GM18951 (cell line): ENCODE data around the gene NRXN3.

Source experiments
- POLR2A ChIP-seq: IDR thresholded peaks from 4 replicates; pipeline ENCODE4 v1.6.1; 2011; ENCODE audit warnings: mild to moderate bottlenecking; ENCODE audit not compliant: insufficient read length, insufficient read depth; ENCODE audit errors: extremely low read depth
- in situ Hi-C: fragments of 300-500 bp; cut with MboI; formaldehyde crosslinking; loops from one replicate; pipeline ENCODE4 v1.12.0; 2022; ENCODE audit warnings: low sequenced_read_pairs, mixed read lengths, inconsistent platforms; ENCODE audit not compliant: unreplicated experiment

Gene NRXN3

DNA sequence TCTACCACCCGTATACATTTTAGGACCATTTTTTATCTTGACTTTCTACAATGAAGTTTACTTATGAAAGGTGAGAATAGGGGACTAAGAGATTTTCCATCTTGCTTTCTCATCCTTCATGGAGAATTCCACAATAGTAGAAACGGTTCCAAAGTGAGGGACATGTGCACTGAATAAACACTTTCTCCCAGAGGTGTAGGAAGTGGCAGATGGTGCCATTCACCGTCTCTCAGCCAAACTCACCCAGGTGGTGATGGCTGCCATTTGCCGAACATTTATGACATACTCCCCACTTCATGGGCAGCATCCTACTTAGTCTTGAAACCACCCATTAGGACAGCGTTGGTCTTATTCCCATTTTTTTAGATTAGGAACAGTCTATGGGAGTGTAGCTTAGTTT lies 1500.6 kb downstream of the NRXN3 start:
- in situ Hi-C loops = no loop called here

GRCh38 chr14:79680087-79680486 lies 1509.9 kb downstream of the NRXN3 start:
- no peak for TF ChIP-seq POLR2A
- in situ Hi-C loops = no loop called here

More for the DNA sequence above, 1500.6 kb downstream of the NRXN3 start:
- no peak for TF ChIP-seq POLR2A

DNA sequence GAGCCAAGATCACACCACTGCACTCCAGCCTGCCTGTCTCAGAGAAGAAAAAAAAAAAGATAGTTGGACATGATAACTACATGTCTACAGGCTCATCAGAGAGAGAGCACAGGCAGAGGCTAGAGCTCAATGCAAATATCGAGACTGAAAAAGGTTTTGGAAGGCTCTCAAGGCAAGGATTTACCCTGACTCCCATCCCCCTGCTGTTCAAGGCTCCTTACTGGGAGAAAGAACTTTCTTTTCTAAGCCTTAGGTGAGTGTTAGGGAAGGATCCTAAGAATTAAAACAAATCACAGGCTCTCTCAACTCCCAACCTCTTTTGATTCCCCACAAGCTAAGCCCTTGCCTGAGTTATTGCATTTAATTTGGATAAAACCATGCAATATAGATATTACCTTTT lies 1516.0 kb downstream of the NRXN3 start:
- TF ChIP-seq POLR2A = no peak
- in situ Hi-C loops = no loop called here

GRCh38 chr14:79690960-79691359 lies 1520.8 kb downstream of the NRXN3 start:
- no peak for TF ChIP-seq POLR2A
- in situ Hi-C loops = no loop called here

DNA sequence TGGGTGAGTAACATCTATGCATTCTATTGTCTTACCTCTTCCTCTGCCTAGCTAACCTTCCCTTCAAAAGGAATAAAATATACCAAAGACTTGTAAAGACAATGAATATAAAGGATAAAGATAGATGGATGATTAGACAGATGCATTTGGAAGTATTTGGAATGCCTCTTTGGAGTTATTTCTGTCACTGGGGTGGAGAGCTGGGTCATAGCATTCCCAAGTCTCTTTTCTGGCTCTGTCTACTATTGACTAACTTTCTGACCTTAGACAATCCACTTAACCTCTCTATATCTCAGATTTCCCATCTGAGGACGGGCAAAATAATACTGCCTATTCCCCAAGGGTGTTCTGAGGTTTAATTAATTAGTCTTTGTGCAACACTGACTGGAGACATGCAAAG lies 1523.8 kb downstream of the NRXN3 start:
- in situ Hi-C loops = no loop called here
- no peak for TF ChIP-seq POLR2A

- no peak for TF ChIP-seq POLR2A
- in situ Hi-C loops = no loop called here
These were observed 1525.1 kb downstream of the NRXN3 start for GRCh38 chr14:79695307-79695706.

- TF ChIP-seq POLR2A = no peak
- in situ Hi-C loops = no loop called here
These were observed 1528.1 kb downstream of the NRXN3 start for GRCh38 chr14:79698298-79698711.

- in situ Hi-C loops = no loop called here
- no peak for TF ChIP-seq POLR2A
These were observed 1529.0 kb downstream of the NRXN3 start for GRCh38 chr14:79699206-79699605.

GRCh38 chr14:79701371-79701770 lies 1531.2 kb downstream of the NRXN3 start:
- no peak for TF ChIP-seq POLR2A
- in situ Hi-C loops = no loop called here

GRCh38 chr14:79702197-79702596 lies 1532.0 kb downstream of the NRXN3 start:
- in situ Hi-C loops = no loop called here
- no peak for TF ChIP-seq POLR2A

DNA sequence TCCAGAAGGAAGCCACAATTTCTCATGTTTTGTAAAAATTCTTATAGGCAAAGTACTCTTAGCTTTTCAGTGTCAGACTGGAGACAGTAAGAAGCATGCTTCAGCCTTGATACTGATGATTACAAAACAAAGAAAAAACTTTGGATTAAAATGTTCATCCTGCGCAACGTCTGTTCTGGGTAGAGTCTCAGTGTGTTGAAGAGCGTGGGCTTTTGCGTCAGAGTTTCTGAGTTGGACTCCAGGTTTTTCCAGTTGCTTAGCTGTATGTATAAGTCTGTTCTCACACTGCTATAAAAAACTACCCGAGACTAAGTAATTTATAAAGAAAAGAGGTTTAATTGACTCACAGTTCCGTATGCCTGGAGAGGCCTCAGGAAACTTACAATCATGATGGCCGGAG lies 1533.0 kb downstream of the NRXN3 start:
- in situ Hi-C loops = no loop called here
- TF ChIP-seq POLR2A = no peak

- in situ Hi-C loops = no loop called here
- no peak for TF ChIP-seq POLR2A
These were observed 1534.1 kb downstream of the NRXN3 start for GRCh38 chr14:79704041-79704807.

DNA sequence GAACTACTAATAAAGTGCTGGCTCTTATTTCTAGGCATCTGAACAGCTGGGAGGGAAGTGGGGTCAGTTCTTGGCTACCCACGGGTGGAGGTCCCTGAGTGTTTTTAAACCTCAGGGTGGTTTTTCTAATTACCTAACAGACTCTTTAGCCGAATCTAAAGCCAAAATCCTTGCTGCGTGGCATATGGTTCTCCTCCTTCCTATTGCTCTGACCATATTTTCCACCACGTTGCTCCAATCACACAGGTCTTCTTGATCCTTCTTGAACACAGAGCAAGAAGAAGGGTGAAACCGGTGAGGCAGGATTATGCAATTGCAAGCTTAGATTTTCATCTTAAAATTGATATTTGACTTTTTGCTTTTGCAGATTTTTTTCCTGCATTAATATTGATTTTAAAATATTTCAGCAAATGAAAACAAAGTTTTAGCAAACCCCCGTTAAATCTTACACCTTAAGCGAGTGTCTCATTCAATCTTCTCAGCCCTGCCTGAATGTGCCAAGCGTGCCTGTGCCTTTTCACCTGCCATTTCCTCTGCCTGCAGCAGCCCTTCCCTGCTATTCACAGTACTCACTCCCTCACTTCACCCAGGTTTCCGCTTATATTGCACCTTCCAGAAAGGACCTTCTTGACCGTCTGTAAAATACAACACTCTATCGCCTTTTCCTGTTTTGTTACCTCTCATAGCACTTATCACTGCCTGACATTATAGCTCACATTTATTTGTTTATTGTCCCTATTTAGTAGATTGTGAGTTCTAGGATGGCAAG lies 1535.1 kb downstream of the NRXN3 start:
- TF ChIP-seq POLR2A = no peak
- in situ Hi-C loops = no loop called here

DNA sequence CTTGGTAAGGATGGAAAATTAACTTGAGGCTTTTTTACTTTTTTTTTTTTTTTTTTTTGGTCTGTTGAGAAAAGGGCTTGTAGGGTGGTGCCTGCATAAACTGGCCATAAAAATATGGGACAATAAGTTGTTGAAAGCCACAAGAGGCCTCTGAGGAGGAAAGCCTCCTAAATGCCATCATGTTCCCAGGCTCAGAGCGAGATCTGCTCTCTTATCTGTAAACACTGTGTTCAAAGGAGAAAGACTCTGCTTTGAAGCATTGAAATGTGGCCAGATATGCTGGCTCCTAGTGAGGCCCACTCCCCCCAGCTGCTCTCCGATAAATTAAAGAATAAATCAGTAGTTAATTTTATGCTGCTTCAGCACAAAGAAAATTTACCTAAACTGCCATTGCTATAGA lies 1536.2 kb downstream of the NRXN3 start:
- no peak for TF ChIP-seq POLR2A

More for the DNA sequence above, 1536.2 kb downstream of the NRXN3 start:
- in situ Hi-C loops = no loop called here
